Activated CD4-positive, CD25-positive, alpha-beta regulatory T cell treated with anti-CD3 and anti-CD28 coated beads, Interleukin-2, amount 50 U/mL, for 24 hours (primary cell): ENCODE data around the gene WDR36.

Experiments used
- ATAC-seq, 2 donors: fragments of 150-1000 bp; cut with Tn5 transposase; one replicate each; pipeline ENCODE4 v1.10.0; 2021; ENCODE audit warnings: mild to moderate bottlenecking in 1 of 2, moderate library complexity in 1 of 2

Gene WDR36

DNA sequence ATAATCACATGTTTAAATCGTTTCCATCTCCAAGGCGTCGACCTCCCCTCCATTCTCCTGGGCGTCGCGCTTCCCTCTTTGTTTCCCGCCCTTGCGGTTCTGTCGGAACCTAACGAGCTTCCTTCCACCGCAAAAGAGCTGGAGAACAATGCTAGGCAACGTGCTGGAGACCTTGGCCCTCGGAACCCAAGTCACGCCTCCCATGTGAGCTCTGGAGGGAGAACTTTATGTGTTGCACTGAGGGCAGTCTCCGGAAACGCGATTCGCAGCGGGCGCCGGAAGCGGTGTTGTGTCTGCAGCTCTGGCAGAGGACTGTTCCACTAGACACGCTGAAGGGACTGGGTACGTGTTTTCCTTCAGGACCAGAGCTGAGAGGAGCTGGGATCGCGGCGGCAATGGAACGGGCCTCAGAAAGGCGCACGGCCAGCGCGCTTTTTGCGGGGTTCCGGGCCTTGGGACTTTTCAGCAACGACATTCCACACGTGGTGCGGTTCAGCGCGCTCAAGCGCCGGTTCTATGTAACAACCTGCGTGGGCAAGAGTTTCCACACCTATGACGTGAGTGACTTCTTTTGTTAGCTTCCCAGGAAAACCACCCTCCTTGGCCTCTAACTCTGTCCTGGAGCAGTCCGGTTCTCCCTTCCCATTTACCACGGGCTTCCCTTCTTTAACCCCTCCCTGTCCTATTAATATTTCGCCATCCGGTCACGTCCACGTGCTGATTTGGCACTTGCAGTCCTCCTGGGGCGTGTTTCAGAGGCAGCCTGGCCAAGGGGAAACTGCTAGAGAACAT is at the start of gene WDR36:
WDR36 (plus strand) TSS at position 287 of the 792 bp plus-strand sequence; CDS start at position 396, 109 bp downstream.
- peak; percentile 90 to 91 for ATAC-seq

DNA sequence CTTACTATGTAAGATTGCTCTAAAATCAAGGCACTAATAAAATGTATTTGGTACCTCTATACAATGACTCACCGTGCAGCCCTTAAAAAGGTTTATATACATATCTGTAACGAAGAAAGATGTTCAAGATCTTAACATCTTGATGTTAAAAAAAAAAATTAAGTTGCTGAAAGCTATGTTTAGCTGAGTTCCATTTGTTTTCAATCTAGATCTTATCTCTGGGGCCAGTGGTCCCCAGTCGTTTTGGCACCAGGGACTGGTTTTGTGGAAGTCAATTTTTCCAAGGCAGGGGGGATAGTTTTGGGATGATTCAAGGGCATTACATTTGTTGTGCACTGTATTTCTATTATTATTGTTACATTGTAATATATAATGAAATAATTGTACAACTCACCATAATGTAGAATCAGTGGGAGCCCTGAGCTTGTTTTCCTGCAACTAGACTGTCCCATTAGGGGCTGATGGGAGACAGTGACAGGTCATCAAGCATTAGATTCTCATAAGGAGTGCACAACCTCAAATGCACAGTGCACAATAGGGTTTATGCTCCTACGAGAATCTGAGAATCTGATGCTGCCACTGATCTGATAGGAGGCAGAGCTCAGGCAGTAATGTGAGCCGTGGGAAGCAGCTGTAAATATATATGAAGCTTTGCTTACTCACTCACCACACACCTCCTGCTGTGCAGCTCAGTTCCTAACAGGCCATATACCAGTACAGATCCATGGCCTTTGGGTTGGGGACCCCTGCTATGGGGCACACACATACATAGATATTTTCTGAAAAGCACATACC is 48.2 kb upstream of the WDR36 start:
- ATAC-seq: no peak

DNA sequence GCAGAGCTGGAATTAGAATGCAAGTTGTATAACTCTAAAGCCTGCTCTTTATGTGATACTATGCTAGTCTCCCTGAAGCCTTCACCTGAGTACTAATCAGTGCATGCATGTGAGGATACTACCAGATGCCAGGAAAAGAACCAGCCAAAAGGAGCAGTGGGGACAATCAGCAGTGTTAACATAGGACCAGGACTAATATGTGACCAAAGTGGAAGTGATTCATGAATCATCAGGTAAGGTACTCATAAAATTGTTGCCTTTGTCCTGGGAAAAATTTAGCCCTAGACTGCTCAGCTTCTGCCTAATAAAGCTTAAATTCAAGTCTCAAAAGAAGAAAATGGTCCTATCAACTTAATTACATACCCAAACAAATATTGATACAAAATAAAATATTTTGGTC is 34.1 kb upstream of the WDR36 start:
- no peak for ATAC-seq

DNA sequence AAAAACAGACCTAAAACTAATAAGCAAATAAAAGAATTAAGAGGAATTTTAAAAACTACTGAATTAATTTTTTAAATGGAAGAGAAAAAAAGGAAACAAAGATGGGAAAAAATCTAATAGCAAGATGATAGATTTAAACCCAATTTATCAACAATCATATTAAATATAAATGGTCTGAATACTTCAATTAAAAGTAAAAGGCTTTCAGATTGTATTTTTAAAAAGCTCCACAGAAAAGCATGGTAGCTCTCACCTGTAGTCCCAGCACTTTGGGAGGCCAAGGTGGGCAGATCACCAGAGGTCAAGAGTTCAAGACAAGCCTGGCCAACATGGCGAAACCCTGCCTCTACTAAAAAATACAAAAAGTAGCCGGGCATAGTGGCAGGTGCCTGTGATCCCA is 32.0 kb upstream of the WDR36 start:
- no peak for ATAC-seq

- no peak for ATAC-seq
These were observed 30.5 kb upstream of the WDR36 start for GRCh38 chr5:111061618-111062017.

DNA sequence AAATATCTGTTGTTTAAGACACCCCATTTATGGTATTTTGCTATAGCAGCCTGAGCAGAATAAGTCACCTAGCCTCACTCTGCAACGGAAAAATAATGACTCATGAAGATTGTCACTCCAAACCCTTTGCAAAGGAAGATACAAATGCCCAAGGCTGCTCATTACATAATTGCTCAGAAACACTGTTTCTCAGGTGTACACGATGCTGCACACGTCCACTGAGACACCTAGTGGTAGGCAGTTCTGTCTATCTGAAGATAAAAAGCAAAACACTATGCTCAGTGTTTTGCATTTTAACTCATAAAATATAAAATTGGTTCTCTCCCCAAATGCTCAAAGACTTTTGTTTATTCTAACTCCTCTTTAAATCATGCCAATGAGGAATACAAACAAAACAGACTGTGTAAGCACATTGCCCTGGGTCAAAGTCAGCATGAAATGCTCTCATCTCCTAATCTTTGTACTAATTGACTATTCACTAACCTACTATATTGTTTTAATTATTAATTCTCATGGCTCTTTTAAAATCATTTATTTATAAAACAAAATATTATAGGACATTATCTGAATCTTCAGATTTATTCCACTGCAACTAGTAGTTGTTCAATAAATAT is 28.3 kb upstream of the WDR36 start:
- ATAC-seq: peak; percentile 38 to 46

DNA sequence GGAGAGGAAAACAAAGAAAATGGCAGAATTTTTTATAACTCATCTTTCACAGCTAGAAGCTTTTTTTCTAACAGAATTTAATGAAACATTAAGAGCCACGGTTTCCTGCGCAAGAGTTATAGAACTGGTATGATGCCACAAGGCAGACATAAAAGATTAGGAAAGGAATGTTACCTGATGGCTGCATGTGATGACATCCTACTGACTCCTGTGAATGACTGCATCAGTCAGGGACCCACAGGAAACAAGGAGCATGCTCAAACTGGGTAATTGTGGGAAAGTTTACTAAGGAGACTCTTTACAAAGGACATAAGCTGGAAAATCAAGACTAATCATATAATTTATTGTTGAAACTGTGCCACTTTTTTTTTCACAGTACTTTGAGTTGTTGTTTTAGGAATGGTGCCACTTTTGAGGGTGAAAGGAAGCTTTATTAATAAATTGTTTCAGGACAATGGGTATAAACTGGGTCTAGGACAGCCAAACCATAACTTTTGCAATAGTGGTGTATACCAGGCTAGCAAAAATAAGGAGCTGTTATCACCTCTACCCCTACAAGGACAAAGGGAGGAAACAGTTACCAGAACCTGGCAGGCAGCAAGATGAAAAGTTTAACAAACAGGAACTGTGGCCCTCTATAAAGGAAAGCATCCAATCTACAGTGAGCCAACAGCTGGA is 25.7 kb upstream of the WDR36 start:
- ATAC-seq: no peak

GRCh38 chr5:111068213-111068612 is 23.9 kb upstream of the WDR36 start:
- no peak for ATAC-seq

- ATAC-seq: no peak
These were observed 22.3 kb upstream of the WDR36 start for GRCh38 chr5:111069839-111070238.

DNA sequence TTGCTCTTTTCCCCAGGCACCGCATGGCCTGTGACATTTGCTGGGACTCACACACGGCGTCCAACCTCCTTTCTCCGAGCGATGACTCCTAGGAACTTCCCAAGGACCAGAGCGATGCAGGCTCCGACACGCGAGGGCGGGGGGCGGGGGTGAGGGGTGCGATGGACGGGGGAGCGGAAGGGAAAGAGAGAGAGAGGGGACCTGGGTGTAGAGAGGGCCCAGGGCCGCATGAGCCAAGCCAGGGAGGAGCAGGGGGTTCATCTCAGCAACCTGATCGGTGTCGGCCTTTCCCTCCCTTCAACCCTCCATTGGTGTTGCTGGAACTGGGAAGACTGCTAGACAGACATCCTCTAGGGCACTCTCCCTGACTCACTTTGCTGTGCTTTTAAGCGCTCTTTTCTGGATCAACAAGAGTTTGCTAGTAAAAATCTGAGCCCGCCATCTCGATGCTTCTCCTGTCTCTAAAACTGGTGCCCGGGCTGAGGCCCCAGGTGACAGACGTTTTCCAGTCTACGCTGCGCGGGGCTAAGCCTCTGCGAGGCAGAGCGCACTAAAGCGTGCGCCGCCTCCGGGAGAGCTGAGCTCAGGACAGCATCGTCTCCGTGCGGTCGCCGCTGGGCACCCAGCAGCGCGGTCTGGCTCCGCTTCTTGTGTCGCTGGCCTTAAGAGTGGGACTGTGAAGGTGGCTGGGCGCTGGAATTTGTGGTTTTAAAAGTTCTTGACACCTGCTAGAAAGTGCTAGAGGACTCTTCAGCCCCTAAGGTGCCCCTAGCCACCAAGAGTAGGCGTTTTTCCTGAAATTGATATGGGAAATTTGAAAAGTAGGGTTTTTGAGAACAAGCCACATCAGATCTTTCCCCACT is 21.6 kb upstream of the WDR36 start:
- ATAC-seq: peak; percentile 25 to 37

DNA sequence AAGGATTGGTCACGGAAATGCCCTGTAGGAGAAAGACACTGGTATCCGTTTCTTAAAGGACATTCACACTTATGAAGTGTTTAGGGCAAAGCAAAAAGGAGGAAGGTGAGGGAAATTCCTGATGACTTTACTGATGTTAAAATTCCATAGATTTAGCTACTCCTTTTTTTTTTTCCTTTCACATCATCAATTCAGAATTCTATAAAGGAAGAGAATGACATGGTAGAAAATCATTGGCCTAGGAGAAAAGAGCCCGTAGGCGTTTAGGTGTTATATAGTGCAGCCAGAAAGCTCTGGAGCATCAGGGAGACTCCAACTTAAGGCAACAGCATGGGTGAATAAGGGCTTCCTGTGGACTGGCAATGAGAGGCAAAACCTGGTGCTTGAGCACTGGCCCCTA is 20.7 kb upstream of the WDR36 start, which contains the start of gene TSLP:
TSLP (plus strand) TSS at position 301 of the 400 bp plus-strand sequence. CDS start 178 bp downstream, outside the sequence.
- no peak for ATAC-seq

- peak; percentile 69 to 79 for ATAC-seq
These were observed 19.0 kb upstream of the WDR36 start for GRCh38 chr5:111072949-111073682.

DNA sequence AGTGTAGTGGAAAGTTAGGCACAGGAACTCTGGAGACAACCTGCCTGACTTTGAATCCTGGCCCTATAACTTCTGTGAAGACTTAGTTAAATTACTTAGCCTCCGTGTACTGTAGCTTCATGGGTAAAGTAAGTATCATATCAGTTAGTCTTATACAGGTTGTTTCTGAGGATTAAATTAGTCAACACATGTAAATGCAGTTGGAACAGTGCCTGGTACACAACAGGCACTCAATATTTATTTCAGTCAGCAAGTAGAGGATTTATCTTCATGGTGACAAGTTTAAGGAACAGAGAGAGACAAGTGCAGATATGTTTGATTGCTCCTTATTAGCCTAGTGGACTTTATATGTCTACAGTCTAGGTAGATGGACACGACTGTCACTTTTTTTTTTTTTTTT is 17.9 kb upstream of the WDR36 start:
- no peak for ATAC-seq

GRCh38 chr5:111075520-111075919 is 16.6 kb upstream of the WDR36 start:
- peak; percentile 49 to 74 for ATAC-seq

GRCh38 chr5:111076091-111076490 is 16.1 kb upstream of the WDR36 start:
- ATAC-seq: no peak

DNA sequence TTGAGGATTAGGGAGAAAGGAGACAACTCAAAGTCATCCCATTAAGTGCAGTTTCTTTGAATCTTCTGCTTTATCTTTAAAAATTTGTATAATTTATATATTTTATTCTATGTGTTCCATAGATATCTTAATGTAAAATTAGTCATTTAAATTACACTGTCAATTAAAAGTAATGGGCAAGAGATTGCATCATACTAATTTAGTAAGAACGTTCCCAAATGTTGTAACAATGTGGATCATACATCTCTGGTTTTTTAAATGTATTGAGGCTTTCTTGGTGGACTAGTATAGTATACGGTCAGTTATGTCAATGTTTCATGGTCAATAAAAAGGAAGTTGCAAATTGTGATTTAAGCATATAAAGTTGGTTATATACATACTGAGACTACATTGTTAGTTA is 14.5 kb upstream of the WDR36 start:
- no peak for ATAC-seq

- ATAC-seq: no peak
These were observed 12.3 kb upstream of the WDR36 start for GRCh38 chr5:111079846-111080245.

DNA sequence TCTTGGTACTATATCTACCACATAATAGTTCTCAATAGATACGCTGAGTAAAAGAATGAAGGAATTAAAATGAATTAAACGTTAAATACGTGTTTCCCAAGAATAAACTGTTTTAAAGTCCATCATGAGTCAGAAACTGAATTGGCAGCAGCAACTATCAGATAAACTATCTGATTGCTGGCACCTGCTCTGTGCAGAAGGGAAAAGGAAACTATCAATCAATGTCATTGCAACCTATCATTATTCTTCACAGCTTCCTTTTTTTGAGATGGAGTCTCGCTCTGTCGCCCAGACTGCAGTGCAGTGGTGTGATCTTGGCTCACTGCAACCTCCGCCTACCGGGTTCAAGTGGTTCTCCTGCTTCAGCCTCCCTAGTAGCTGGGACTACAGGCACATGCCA is 8.8 kb upstream of the WDR36 start:
- ATAC-seq: no peak

DNA sequence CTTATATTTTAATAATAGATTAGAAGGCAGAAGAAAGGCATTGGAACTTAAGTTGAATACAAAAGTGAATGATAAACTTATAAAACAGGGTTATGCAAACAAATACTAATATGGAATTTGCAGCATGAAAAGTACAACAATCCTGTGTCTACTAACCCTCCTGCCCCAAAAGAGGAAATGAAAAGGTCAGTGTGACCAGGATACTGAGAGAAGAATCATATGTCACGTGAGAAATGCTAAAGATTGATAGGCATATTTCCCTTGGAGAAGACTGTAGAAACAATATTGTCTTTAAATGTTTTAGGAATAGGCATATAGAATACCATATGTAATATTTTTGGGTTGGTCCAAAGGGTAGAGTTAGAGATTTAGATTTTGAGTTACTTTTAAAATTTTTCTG is 3.8 kb downstream of the WDR36 start:
- no peak for ATAC-seq

GRCh38 chr5:111099058-111099778 is 7.1 kb downstream of the WDR36 start:
- ATAC-seq: no peak
